HepG2 (cell line): Measurements from ENCODE around the gene TFAP2B.

Experiments used
- POLR2A ChIP-seq, 2 experiments: IDR thresholded peaks; 2 replicates each; pipeline ENCODE4 v1.6.1; 2011; ENCODE audit warnings: low read depth in 2 of 2, low read length in 2 of 2, mild to moderate bottlenecking in 1 of 2, moderate library complexity in 1 of 2; ENCODE audit not compliant: insufficient read depth in 1 of 2
- RFX5 ChIP-seq: IDR thresholded peaks from 2 replicates; pipeline ENCODE4 v1.6.1; 2011; ENCODE audit warnings: low read depth, low read length, improper control_type of control experiment
- ZNF296 ChIP-seq: sonication (generic); formaldehyde crosslinking; conservative IDR thresholded peaks from 2 replicates; pipeline ENCODE4 v1.5.0; 2020; ENCODE audit warnings: mild to moderate bottlenecking, missing genetic modification reagents
- ZNF552 ChIP-seq: sonication (generic); formaldehyde crosslinking; IDR thresholded peaks from 2 replicates; pipeline ENCODE4 v1.9.0; 2022; ENCODE audit warnings: missing genetic modification reagents, mild to moderate bottlenecking, borderline replicate concordance
- ZNF790 ChIP-seq: sonication (generic); formaldehyde crosslinking; IDR thresholded peaks from 2 replicates; pipeline ENCODE4 v1.8.0; 2022; ENCODE audit warnings: missing genetic modification reagents, mild to moderate bottlenecking, borderline replicate concordance
- TF ChIP-seq, protein P1 (sequence below): sonication (generic); formaldehyde crosslinking; IDR thresholded peaks from 2 replicates; pipeline ENCODE4 v1.8.1; 2023; ENCODE audit warnings: missing genetic modification reagents, inconsistent platforms, borderline replicate concordance

DNA sequence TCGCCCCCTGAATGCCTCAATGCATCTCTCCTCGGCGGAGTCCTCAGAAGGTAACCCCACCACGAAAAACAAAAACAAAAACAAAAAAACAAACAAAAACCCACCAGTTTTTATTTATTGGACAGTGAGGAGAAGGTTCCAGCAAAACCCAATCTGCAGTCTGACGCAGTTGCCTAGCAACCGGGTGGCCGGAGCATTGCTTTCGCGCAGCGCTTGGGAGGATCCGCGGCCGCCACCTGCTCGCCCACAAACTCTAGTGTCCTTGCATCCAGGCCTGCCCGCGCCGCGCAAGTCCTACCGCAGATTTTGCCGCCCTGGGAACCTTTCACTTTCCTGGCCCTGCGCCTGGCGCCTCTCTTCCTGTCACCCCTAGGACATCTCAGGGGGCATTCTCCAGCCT lies 17.6 kb downstream of the TFAP2B start:
- TF ChIP-seq RFX5: no peak
- TF ChIP-seq POLR2A (IDR thresholded peaks at IDR 0.05; ENCODE audit: insufficient read depth in 1 of 2, low read depth in 2 of 2, low read length in 2 of 2): no peak
- no peak for TF ChIP-seq ZNF790
- TF ChIP-seq ZNF552: no peak
- TF ChIP-seq ZNF296 (CRISPR knock-in tag): no peak
- TF ChIP-seq, protein P1, sequence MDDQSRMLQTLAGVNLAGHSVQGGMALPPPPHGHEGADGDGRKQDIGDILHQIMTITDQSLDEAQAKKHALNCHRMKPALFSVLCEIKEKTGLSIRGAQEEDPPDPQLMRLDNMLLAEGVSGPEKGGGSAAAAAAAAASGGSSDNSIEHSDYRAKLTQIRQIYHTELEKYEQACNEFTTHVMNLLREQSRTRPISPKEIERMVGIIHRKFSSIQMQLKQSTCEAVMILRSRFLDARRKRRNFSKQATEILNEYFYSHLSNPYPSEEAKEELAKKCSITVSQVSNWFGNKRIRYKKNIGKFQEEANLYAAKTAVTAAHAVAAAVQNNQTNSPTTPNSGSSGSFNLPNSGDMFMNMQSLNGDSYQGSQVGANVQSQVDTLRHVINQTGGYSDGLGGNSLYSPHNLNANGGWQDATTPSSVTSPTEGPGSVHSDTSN (CRISPR knock-in tag): no peak
